CD4-positive, alpha-beta T cell (primary cell): ENCODE results near the gene DTNB. TPM values are rescaled to one million over a fixed set of nuclear protein-coding genes. Genes with fewer than 3 reads are reported as not detected.
"Not testable (repeated sequence)": the region's sequence is repeated elsewhere in the genome, so short reads cannot be mapped to it uniquely, and the experiment has no call there.

Source experiments
- ATAC-seq: fragments of 200-7000 bp; cut with Tn5 transposase; one replicate; pipeline ENCODE4 v1.10.0; 2022; ENCODE audit warnings: mild to moderate bottlenecking; ENCODE audit not compliant: poor library complexity
- CTCF ChIA-PET: fragments of 350-600 bp; sonication (Branson Sonifier 250); formaldehyde crosslinking; loops from one replicate; lab custom pipeline; 2021; ENCODE audit warnings: antibody characterized with exemption, inconsistent platforms; lab: Charles Lee
- POLR2A ChIA-PET: fragments of 350-600 bp; sonication (Branson Sonifier 250); formaldehyde crosslinking; loops from one replicate; lab custom pipeline; 2021; ENCODE audit warnings: antibody characterized with exemption, inconsistent platforms; lab: Charles Lee
- DNase-seq, 14 experiments: peaks; one replicate each; pipeline ENCODE4 v3.0.0-alpha.2; 2013 to 2020; ENCODE audit warnings: mixed read lengths in 2 of 14
- H3K27ac ChIP-seq, 2 donors: one replicate each; pipeline versions ENCODE4 v1.5.1 to v1.7.0; 2013; ENCODE audit warnings: low read length in 2 of 2, low read depth in 1 of 2, mild to moderate bottlenecking in 1 of 2
- H3K27me3 ChIP-seq, 2 experiments: 1 replicate in 1 of 2; 2 replicates in 1 of 2; pipeline versions ENCODE4 v1.6.1 to v1.7.0; 2013; ENCODE audit warnings: low read length in 2 of 2, control low read depth in 1 of 2, mild to moderate bottlenecking in 1 of 2, moderate library complexity in 1 of 2; ENCODE audit not compliant: insufficient read depth in 2 of 2, control insufficient read depth in 1 of 2
- H3K36me3 ChIP-seq: one replicate; pipeline ENCODE4 v1.6.1; 2013; ENCODE audit warnings: low read length, control low read depth; ENCODE audit not compliant: insufficient read depth
- H3K4me1 ChIP-seq: one replicate; pipeline ENCODE4 v1.6.1; 2013; ENCODE audit warnings: low read length, control low read depth; ENCODE audit not compliant: insufficient read depth
- H3K4me3 ChIP-seq: one replicate; pipeline ENCODE4 v1.5.1; 2013; ENCODE audit warnings: mild to moderate bottlenecking, low read length, moderate library complexity
- H3K9me3 ChIP-seq, 2 experiments: 1 replicate in 1 of 2; 2 replicates in 1 of 2; pipeline versions ENCODE4 v1.6.1 to v1.7.0; 2013; ENCODE audit warnings: low read length in 2 of 2, mild to moderate bottlenecking in 2 of 2, control low read depth in 1 of 2, moderate library complexity in 1 of 2; ENCODE audit not compliant: control insufficient read depth in 1 of 2, insufficient read depth in 1 of 2
- H3K27ac Mint-ChIP-seq: one replicate; pipeline ENCODE4 v1.8.0; 2020; ENCODE audit warnings: mixed read lengths
- H3K27me3 Mint-ChIP-seq: one replicate; pipeline ENCODE4 v1.8.0; 2021; ENCODE audit warnings: mixed read lengths
- H3K36me3 Mint-ChIP-seq: one replicate; pipeline ENCODE4 v1.8.0; 2021; ENCODE audit warnings: low read depth, mixed read lengths
- H3K4me1 Mint-ChIP-seq: one replicate; pipeline ENCODE4 v1.8.0; 2021; ENCODE audit warnings: low read depth, mixed read lengths
- H3K4me3 Mint-ChIP-seq: one replicate; pipeline ENCODE4 v1.8.0; 2020; ENCODE audit warnings: mild to moderate bottlenecking, mixed read lengths
- H3K9me3 Mint-ChIP-seq: one replicate; pipeline ENCODE4 v1.8.0; 2020; ENCODE audit warnings: mixed read lengths
- CTCF ChIP-seq: fragments of 200-600 bp; IDR thresholded peaks from one replicate; pipeline ENCODE4 v1.8.0; 2022; ENCODE audit warnings: antibody characterized with exemption, mild to moderate bottlenecking
- intact Hi-C, 2 experiments: fragments of 100-400 bp; cut with DNase I in 1 of 2; cut with micrococcal nuclease in 1 of 2; formaldehyde crosslinking; loops; one replicate each; pipeline versions ENCODE4 v1.15.1 to v1.9.0; 2023 to 2025; cut with DNase I, micrococcal nuclease
- total RNA-seq, 174 experiments: library from RNA in 2 of 174; stranded (reverse) in 2 of 174; gene quantifications; one replicate each; pipeline ENCODE4 v1.2.3 and lab custom pipeline; 2021 to 2026

DTNB gene
- total RNA-seq, 2 experiments from 2014 or later = 30.1 to 33.6 TPM

GRCh38 chr2:25417715-25418369 is 255.5 kb downstream of the DTNB start:
- Histone ChIP-seq H3K36me3 (peaks cover 13% of the 10 kb centered on the region), H3K4me1 (no peaks in the 10 kb centered on the region), H3K4me3 (no peak overlapping the region), H3K27ac (no peak overlapping the region), H3K27me3 (no peaks in the 10 kb centered on the region), H3K9me3 (no peaks in the 10 kb centered on the region)
- H3K27me3 Mint-ChIP-seq = no peaks in the 10 kb centered on the region
- no peak overlapping the region for H3K27ac Mint-ChIP-seq
- peaks cover 64% of the 10 kb centered on the region for H3K36me3 Mint-ChIP-seq
- H3K4me1 Mint-ChIP-seq = no peaks in the 10 kb centered on the region
- H3K9me3 Mint-ChIP-seq = peaks cover 6% of the 10 kb centered on the region
- DNase-seq = no peak
- no peak for TF ChIP-seq CTCF
- CTCF ChIA-PET = no interaction called here
- POLR2A ChIA-PET = no interaction called here
- no peak for ATAC-seq
- intact Hi-C loops = no loop called here
- H3K4me3 Mint-ChIP-seq = no peak overlapping the region

- no peak for TF ChIP-seq CTCF
- Histone ChIP-seq H3K36me3 (peaks cover 13% of the 10 kb centered on the region), H3K27ac (no peak overlapping the region), H3K27me3 (no peaks in the 10 kb centered on the region), H3K4me3 (no peak overlapping the region), H3K4me1 (no peaks in the 10 kb centered on the region), H3K9me3 (no peaks in the 10 kb centered on the region)
- ATAC-seq = no peak
- Mint-ChIP-seq H3K4me1 (no peaks in the 10 kb centered on the region), H3K27me3 (no peaks in the 10 kb centered on the region), H3K9me3 (peaks cover 6% of the 10 kb centered on the region), H3K36me3 (peaks cover 60% of the 10 kb centered on the region), H3K27ac (no peak overlapping the region), H3K4me3 (no peak overlapping the region)
- intact Hi-C loops = no loop called here
- DNase-seq = no peak
- POLR2A ChIA-PET = no interaction called here
- CTCF ChIA-PET = no interaction called here
Observed at GRCh38 chr2:25416674-25417073, 256.7 kb downstream of the DTNB start.

GRCh38 chr2:25414781-25415180 is 258.6 kb downstream of the DTNB start:
- peaks cover 7% of the 10 kb centered on the region for H3K36me3 ChIP-seq
- no peaks in the 10 kb centered on the region for H3K9me3 ChIP-seq
- ATAC-seq (no peak), DNase-seq (no peak)
- Mint-ChIP-seq H3K4me1 (no peaks in the 10 kb centered on the region), H3K36me3 (peaks cover 43% of the 10 kb centered on the region), H3K27ac (no peak overlapping the region), H3K27me3 (no peaks in the 10 kb centered on the region), H3K4me3 (no peak overlapping the region), H3K9me3 (peaks cover 6% of the 10 kb centered on the region)
- no peak overlapping the region for H3K27ac ChIP-seq
- intact Hi-C loops = no loop called here
- no peak for TF ChIP-seq CTCF
- ChIA-PET POLR2A (no interaction called here), CTCF (no interaction called here)
- H3K4me1 ChIP-seq = no peaks in the 10 kb centered on the region
- no peaks in the 10 kb centered on the region for H3K27me3 ChIP-seq
- H3K4me3 ChIP-seq = no peak overlapping the region

- H3K4me3 ChIP-seq, H3K4me1 Mint-ChIP-seq, H3K27ac Mint-ChIP-seq, DNase-seq, ATAC-seq, H3K4me1 ChIP-seq, H3K9me3 ChIP-seq, H3K9me3 Mint-ChIP-seq, intact Hi-C loops, H3K27me3 ChIP-seq, H3K4me3 Mint-ChIP-seq, POLR2A ChIA-PET, H3K36me3 ChIP-seq, CTCF ChIA-PET, H3K27ac ChIP-seq, H3K27me3 Mint-ChIP-seq: not testable (repeated sequence)
- peaks cover 29% of the 10 kb centered on the region for H3K36me3 Mint-ChIP-seq
Observed at GRCh38 chr2:25413409-25413808, 260.0 kb downstream of the DTNB start.
